ENCODE data around the gene ZNF75A. TPM values are rescaled to one million over a fixed set of nuclear protein-coding genes. Genes with fewer than 3 reads are reported as not detected.
"Not testable (repeated sequence)": the region's sequence is repeated elsewhere in the genome, so short reads cannot be mapped to it uniquely, and the experiment has no call there.

ZNF75A gene
- total RNA-seq, 1 donor, result 26.1 TPM

DNA sequence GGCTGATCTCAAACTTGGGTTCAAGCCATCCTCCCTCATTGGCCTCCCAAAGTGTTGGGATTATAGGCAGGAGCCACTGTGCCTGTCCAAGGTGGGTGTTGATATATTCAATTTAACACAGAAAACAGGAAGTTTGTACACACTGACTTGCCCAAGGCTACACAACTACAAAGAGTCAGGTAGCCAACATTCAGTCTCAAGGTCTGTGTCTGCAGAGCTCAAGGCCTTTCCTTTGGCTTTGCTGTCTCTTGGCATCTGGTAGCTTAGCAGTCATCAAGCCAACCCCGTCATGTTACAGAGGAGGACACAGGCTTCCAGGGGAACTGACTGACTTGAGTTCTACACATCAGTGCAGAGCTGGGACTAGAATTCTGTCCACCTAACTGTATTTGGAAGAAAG is 37.0 kb upstream of the ZNF75A start:
- Histone ChIP-seq H3K36me3 (ENCODE audit: insufficient read depth, low read length) (no peaks in the 10 kb centered on the region), H3K27me3 (ENCODE audit: insufficient read depth, low read length) (no peaks in the 10 kb centered on the region), H2AFZ (ENCODE audit: low read length) (no peak overlapping the region), H3K27ac (ENCODE audit: low read depth, low read length) (no peak overlapping the region), H3K4me3 (ENCODE audit: insufficient read depth, low read length) (no peak overlapping the region), H4K20me1 (ENCODE audit: insufficient read depth, low read length) (no peaks in the 10 kb centered on the region), H3K79me2 (ENCODE audit: insufficient read depth, low read length) (no peaks in the 10 kb centered on the region), H3K9me3 (ENCODE audit: low read depth, low read length) (no peaks in the 10 kb centered on the region), H3K4me1 (ENCODE audit: insufficient read depth, low read length) (peaks cover 16% of the 10 kb centered on the region), H3K4me2 (ENCODE audit: insufficient read depth, low read length) (no peak overlapping the region)
- peak; percentile 22 for DNase-seq (ENCODE audit: insufficient read length, low spot score, missing footprints)
- TF ChIP-seq CTCF (IDR thresholded peaks at IDR 0.05; ENCODE audit: extremely low read depth, low read depth, low read length), result no peak

DNA sequence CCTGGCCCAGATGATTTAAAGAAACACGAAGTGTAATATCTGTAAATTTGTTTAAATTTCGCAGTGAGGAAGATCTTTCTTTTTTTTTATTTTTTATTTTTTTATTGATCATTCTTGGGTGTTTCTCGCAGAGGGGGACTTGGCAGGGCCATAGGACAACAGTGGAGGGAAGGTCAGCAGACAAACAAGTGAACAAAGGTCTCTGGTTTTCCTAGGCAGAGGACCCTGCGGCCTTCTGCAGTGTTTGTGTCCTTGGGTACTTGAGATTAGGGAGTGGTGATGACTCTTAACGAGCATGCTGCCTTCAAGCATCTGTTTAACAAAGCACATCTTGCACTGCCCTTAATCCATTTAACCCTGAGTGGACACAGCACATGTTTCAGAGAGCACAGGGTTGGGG is 34.6 kb upstream of the ZNF75A start:
- peaks cover 13% of the 10 kb centered on the region for H3K4me1 ChIP-seq (ENCODE audit: insufficient read depth, low read length)
- H3K4me3 ChIP-seq (ENCODE audit: insufficient read depth, low read length), result not testable (repeated sequence)

GRCh38 chr16:3271281-3271680 is 34.0 kb upstream of the ZNF75A start:
- not testable (repeated sequence) for H3K27me3 ChIP-seq (ENCODE audit: insufficient read depth, low read length); H4K20me1 ChIP-seq (ENCODE audit: insufficient read depth, low read length); DNase-seq (ENCODE audit: insufficient read length, low spot score, missing footprints); H2AFZ ChIP-seq (ENCODE audit: low read length); H3K36me3 ChIP-seq (ENCODE audit: insufficient read depth, low read length); H3K27ac ChIP-seq (ENCODE audit: low read depth, low read length); H3K79me2 ChIP-seq (ENCODE audit: insufficient read depth, low read length); H3K4me3 ChIP-seq (ENCODE audit: insufficient read depth, low read length); H3K9me3 ChIP-seq (ENCODE audit: low read depth, low read length); H3K4me2 ChIP-seq (ENCODE audit: insufficient read depth, low read length)
- H3K4me1 ChIP-seq (ENCODE audit: insufficient read depth, low read length), result peaks cover 12% of the 10 kb centered on the region

More for the DNA sequence above, 34.6 kb upstream of the ZNF75A start:
- H3K4me2 ChIP-seq (ENCODE audit: insufficient read depth, low read length); H4K20me1 ChIP-seq (ENCODE audit: insufficient read depth, low read length); DNase-seq (ENCODE audit: insufficient read length, low spot score, missing footprints); H3K27ac ChIP-seq (ENCODE audit: low read depth, low read length); H3K36me3 ChIP-seq (ENCODE audit: insufficient read depth, low read length); H3K79me2 ChIP-seq (ENCODE audit: insufficient read depth, low read length); H3K9me3 ChIP-seq (ENCODE audit: low read depth, low read length); H3K27me3 ChIP-seq (ENCODE audit: insufficient read depth, low read length); H2AFZ ChIP-seq (ENCODE audit: low read length): not testable (repeated sequence)

GRCh38 chr16:3274490-3274889 is 30.8 kb upstream of the ZNF75A start:
- no peaks in the 10 kb centered on the region for H3K79me2 ChIP-seq (ENCODE audit: insufficient read depth, low read length)
- H3K36me3 ChIP-seq (ENCODE audit: insufficient read depth, low read length), result no peaks in the 10 kb centered on the region
- TF ChIP-seq CTCF (IDR thresholded peaks at IDR 0.05; ENCODE audit: extremely low read depth, low read depth, low read length), result no peak
- no peak overlapping the region for H3K4me2 ChIP-seq (ENCODE audit: insufficient read depth, low read length)
- H3K9me3 ChIP-seq (ENCODE audit: low read depth, low read length), result no peaks in the 10 kb centered on the region
- no peaks in the 10 kb centered on the region for H4K20me1 ChIP-seq (ENCODE audit: insufficient read depth, low read length)
- H2AFZ ChIP-seq (ENCODE audit: low read length), result no peak overlapping the region
- no peak overlapping the region for H3K4me3 ChIP-seq (ENCODE audit: insufficient read depth, low read length)
- no peak for DNase-seq (ENCODE audit: insufficient read length, low spot score, missing footprints)
- no peak overlapping the region for H3K27ac ChIP-seq (ENCODE audit: low read depth, low read length)
- peaks cover 11% of the 10 kb centered on the region for H3K27me3 ChIP-seq (ENCODE audit: insufficient read depth, low read length)
- H3K4me1 ChIP-seq (ENCODE audit: insufficient read depth, low read length), result no peaks in the 10 kb centered on the region

DNA sequence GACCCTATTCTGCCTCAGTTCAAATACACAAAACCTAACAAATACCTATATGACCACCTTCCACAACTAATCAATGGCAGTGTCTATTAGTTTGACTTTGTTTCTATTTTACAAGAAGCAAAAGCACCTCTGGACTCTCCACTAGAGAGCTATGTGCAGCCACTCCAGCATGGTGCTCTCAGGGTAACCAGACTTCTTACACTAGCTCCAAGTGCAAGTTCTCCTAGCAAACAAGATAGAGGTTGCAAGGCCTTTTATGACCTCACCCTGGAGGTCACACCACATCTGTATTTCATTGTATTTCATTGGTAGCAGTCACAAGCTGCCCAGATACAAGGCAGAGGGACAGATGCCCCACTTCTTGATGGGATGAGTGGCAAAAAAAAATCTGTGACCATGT is 30.4 kb upstream of the ZNF75A start:
- peaks cover 11% of the 10 kb centered on the region for H3K27me3 ChIP-seq (ENCODE audit: insufficient read depth, low read length)
- no peaks in the 10 kb centered on the region for H3K36me3 ChIP-seq (ENCODE audit: insufficient read depth, low read length)
- H3K27ac ChIP-seq (ENCODE audit: low read depth, low read length), result no peak overlapping the region
- H3K79me2 ChIP-seq (ENCODE audit: insufficient read depth, low read length), result no peaks in the 10 kb centered on the region
- H3K4me3 ChIP-seq (ENCODE audit: insufficient read depth, low read length), result no peak overlapping the region
- TF ChIP-seq CTCF (IDR thresholded peaks at IDR 0.05; ENCODE audit: extremely low read depth, low read depth, low read length), result no peak
- no peak overlapping the region for H3K4me2 ChIP-seq (ENCODE audit: insufficient read depth, low read length)
- no peaks in the 10 kb centered on the region for H4K20me1 ChIP-seq (ENCODE audit: insufficient read depth, low read length)
- H3K4me1 ChIP-seq (ENCODE audit: insufficient read depth, low read length), result no peaks in the 10 kb centered on the region
- no peaks in the 10 kb centered on the region for H3K9me3 ChIP-seq (ENCODE audit: low read depth, low read length)
- no peak overlapping the region for H2AFZ ChIP-seq (ENCODE audit: low read length)
- no peak for DNase-seq (ENCODE audit: insufficient read length, low spot score, missing footprints)

All from osteoblast (primary cell).